Endothelial cell (in vitro differentiated cells): Measurements from ENCODE around the gene MIB1. TPM values are rescaled to one million over a fixed set of nuclear protein-coding genes. Genes with fewer than 3 reads are reported as not detected.

Experiments used
- DNase-seq: peaks from one replicate; pipeline ENCODE4 v3.0.0; 2021; ENCODE audit warnings: low spot score
- H3K27ac Mint-ChIP-seq: one replicate; pipeline ENCODE4 v1.8.0; 2021; ENCODE audit warnings: mixed read lengths, inconsistent platforms; ENCODE audit not compliant: unreplicated experiment
- H3K27me3 Mint-ChIP-seq: one replicate; pipeline ENCODE4 v1.8.0; 2021; ENCODE audit warnings: mild to moderate bottlenecking, moderate library complexity, mixed read lengths, inconsistent platforms; ENCODE audit not compliant: unreplicated experiment
- H3K36me3 Mint-ChIP-seq: one replicate; pipeline ENCODE4 v1.8.0; 2021; ENCODE audit warnings: mild to moderate bottlenecking, low read depth, mixed read lengths, inconsistent platforms; ENCODE audit not compliant: unreplicated experiment
- H3K4me1 Mint-ChIP-seq: one replicate; pipeline ENCODE4 v1.8.0; 2021; ENCODE audit warnings: mild to moderate bottlenecking, mixed read lengths, inconsistent platforms; ENCODE audit not compliant: unreplicated experiment
- H3K4me3 Mint-ChIP-seq: one replicate; pipeline ENCODE4 v1.8.0; 2021; ENCODE audit warnings: mild to moderate bottlenecking, mixed read lengths, inconsistent platforms; ENCODE audit not compliant: unreplicated experiment
- H3K9me3 Mint-ChIP-seq: one replicate; pipeline ENCODE4 v1.8.0; 2021; ENCODE audit warnings: mixed read lengths, inconsistent platforms; ENCODE audit not compliant: unreplicated experiment
- total RNA-seq: library from RNA; stranded (reverse); fragmentation: NEBNext Ultra II Directional; extraction: Animal tissue kit (Norgen Biotek cat#: 25700); gene quantifications from one replicate; pipeline ENCODE4 v1.2.1, GENCODE V29; 2021; ENCODE audit not compliant: unreplicated experiment
- TF ChIP-seq, protein P1 (sequence below): fragments of 200-600 bp; sonication (generic); IDR thresholded peaks from one replicate; pipeline ENCODE4 v1.5.0; 2021; ENCODE audit warnings: antibody characterized with exemption; ENCODE audit not compliant: unreplicated experiment

Gene MIB1
- total RNA-seq, 1 donor from 2014 or later, result 62.8 TPM

DNA sequence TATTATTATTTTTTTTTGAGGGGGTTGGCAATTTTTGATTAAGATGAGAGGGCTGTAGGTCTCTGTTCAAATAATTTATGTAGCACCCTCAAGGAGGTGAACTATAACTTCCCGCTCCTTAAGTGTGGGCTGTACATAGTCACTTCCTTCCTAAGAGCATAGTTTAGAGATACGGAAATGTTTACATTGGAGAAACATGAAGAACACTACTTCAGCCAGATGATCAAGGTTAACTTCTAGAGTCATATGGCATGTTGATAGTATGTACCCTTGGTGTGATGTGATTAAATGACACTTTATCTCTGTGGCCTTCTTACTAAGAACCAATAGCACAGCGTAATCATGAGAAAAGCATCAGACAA lies 93.7 kb downstream of the MIB1 start:
- no peaks in the 10 kb centered on the region for H3K9me3 Mint-ChIP-seq
- no peaks in the 10 kb centered on the region for H3K27me3 Mint-ChIP-seq
- no peak for DNase-seq
- no peak overlapping the region for H3K27ac Mint-ChIP-seq
- no peak overlapping the region for H3K4me3 Mint-ChIP-seq
- H3K4me1 Mint-ChIP-seq, result no peaks in the 10 kb centered on the region
- TF ChIP-seq, protein P1, sequence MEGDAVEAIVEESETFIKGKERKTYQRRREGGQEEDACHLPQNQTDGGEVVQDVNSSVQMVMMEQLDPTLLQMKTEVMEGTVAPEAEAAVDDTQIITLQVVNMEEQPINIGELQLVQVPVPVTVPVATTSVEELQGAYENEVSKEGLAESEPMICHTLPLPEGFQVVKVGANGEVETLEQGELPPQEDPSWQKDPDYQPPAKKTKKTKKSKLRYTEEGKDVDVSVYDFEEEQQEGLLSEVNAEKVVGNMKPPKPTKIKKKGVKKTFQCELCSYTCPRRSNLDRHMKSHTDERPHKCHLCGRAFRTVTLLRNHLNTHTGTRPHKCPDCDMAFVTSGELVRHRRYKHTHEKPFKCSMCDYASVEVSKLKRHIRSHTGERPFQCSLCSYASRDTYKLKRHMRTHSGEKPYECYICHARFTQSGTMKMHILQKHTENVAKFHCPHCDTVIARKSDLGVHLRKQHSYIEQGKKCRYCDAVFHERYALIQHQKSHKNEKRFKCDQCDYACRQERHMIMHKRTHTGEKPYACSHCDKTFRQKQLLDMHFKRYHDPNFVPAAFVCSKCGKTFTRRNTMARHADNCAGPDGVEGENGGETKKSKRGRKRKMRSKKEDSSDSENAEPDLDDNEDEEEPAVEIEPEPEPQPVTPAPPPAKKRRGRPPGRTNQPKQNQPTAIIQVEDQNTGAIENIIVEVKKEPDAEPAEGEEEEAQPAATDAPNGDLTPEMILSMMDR, result no peak
- no peaks in the 10 kb centered on the region for H3K36me3 Mint-ChIP-seq

DNA sequence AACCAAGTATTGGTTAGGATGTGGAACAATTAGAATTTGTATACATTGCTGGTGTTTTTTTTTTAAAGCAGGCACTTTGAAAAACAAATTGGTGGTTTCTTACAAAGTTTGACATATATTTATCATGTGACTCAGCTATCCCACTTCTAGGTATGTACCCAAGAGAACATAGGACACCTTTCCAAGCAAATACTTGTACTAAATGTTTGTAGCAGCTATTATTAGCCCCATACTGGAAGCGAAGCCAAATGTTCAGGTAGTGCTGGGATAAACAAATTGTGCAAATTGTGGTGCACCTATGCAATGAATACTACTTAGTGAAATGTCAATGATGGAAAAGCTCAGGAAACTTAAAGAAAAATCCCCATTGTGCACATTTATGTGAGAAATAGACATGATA lies 101.0 kb downstream of the MIB1 start:
- Mint-ChIP-seq H3K36me3 (peaks cover 11% of the 10 kb centered on the region), H3K27me3 (no peaks in the 10 kb centered on the region), H3K4me3 (no peak overlapping the region), H3K27ac (no peak overlapping the region), H3K4me1 (no peaks in the 10 kb centered on the region), H3K9me3 (no peaks in the 10 kb centered on the region)
- TF ChIP-seq, protein P1, result no peak
- DNase-seq, result no peak

DNA sequence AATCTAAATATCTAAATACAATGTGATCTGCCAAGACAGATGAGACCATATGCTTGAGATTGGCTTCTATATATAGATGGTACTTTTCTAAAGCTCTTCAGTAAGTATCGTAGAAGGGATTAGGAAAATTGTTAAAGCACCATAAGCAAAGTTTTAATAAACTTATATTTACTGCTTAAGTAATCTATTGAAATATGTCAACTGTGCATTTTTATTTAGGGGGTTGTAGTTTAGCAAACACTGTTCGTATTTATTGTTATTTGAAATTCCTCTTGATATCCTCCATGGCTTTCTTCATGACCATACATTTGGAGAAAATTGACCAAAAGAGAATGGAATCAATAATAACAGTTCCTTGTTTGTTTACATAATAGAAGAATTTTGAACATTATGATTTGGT lies 102.7 kb downstream of the MIB1 start:
- no peak overlapping the region for H3K27ac Mint-ChIP-seq
- H3K36me3 Mint-ChIP-seq, result peaks cover 13% of the 10 kb centered on the region

DNA sequence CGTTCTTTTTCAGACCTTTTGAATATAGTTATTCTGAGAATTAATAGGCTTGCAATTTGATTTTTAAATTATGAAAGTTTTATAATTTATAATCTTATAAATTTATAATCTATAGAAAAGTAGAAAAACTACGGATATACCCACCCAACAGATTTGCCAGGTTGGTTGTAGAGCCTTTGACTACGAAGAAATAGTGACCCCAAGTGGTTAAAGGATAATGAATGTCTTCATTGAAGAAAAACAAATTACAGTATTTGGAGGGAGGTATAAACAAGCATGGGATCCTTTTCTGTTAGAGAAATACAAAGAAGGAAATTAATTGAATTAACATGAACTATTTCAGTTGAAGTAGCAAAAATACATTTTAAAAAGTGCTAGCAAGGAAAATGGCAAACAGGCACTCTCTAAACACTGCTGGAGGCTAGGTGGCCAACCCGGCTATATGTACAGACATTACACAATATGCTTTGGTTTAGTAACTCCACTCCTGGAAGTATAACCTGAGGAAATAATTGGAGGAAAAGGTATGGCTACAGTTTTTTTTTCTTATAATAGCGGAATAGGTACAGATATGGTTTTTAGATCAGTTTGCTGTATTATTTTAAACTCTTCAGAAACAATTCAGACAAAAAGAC lies 110.9 kb downstream of the MIB1 start:
- Mint-ChIP-seq H3K27ac (no peak overlapping the region), H3K4me1 (no peaks in the 10 kb centered on the region), H3K9me3 (no peaks in the 10 kb centered on the region), H3K36me3 (peaks cover 3% of the 10 kb centered on the region), H3K27me3 (no peaks in the 10 kb centered on the region), H3K4me3 (no peak overlapping the region)
- no peak for DNase-seq
- TF ChIP-seq, protein P1, result no peak

More for the DNA sequence above, 102.7 kb downstream of the MIB1 start:
- Mint-ChIP-seq H3K9me3 (no peaks in the 10 kb centered on the region), H3K27me3 (no peaks in the 10 kb centered on the region), H3K4me3 (no peak overlapping the region), H3K4me1 (no peaks in the 10 kb centered on the region)
- no peak for DNase-seq
- TF ChIP-seq, protein P1, result no peak

DNA sequence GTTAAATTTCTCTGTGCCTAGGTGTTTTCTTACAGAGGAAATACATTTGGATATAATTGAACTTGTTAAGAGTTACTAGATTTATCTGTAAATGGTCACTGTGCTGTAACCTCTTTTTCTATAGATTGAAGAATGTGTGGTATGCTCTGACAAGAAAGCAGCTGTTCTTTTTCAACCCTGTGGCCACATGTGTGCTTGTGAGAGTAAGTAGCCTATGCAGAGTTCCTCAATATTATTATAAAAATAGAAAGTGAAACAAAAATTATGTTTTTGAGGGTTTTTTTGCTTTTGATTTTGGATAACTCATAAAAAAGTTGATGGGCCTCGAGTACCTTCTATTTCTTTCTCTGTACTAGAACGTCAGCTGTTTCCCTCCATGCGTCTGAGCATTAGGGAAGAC lies 112.4 kb downstream of the MIB1 start:
- TF ChIP-seq, protein P1, result no peak
- H3K27me3 Mint-ChIP-seq, result no peaks in the 10 kb centered on the region
- no peak for DNase-seq
- no peaks in the 10 kb centered on the region for H3K4me1 Mint-ChIP-seq
- no peaks in the 10 kb centered on the region for H3K9me3 Mint-ChIP-seq
- no peak overlapping the region for H3K27ac Mint-ChIP-seq
- no peak overlapping the region for H3K4me3 Mint-ChIP-seq
- H3K36me3 Mint-ChIP-seq, result no peaks in the 10 kb centered on the region
